Raji (cell line): ENCODE measurements around the gene SLAMF1.

Experiments
- POLR2A ChIP-seq: IDR thresholded peaks from 2 replicates; pipeline ENCODE4 v1.6.1; 2011; ENCODE audit warnings: low read depth, low read length, control low read depth; ENCODE audit not compliant: insufficient read depth

SLAMF1 gene

GRCh38 chr1:160576884-160577283, 70.0 kb downstream of the SLAMF1 start:
- TF ChIP-seq POLR2A = no peak

GRCh38 chr1:160576390-160576789, 70.5 kb downstream of the SLAMF1 start:
- no peak for TF ChIP-seq POLR2A

GRCh38 chr1:160575112-160575664, 71.7 kb downstream of the SLAMF1 start:
- TF ChIP-seq POLR2A = no peak

GRCh38 chr1:160570840-160571239, 76.0 kb downstream of the SLAMF1 start:
- no peak for TF ChIP-seq POLR2A

- peak; percentile 25; the same call in 1 of the 2 replicates for TF ChIP-seq POLR2A
Measured at GRCh38 chr1:160569806-160570205, 77.0 kb downstream of the SLAMF1 start.

- TF ChIP-seq POLR2A = no peak
Measured at GRCh38 chr1:160567858-160568682, 78.8 kb downstream of the SLAMF1 start.

GRCh38 chr1:160567341-160567740, 79.5 kb downstream of the SLAMF1 start:
- no peak for TF ChIP-seq POLR2A

- no peak for TF ChIP-seq POLR2A
Measured at GRCh38 chr1:160565564-160565963, 81.3 kb downstream of the SLAMF1 start.

GRCh38 chr1:160560806-160561205, 86.0 kb downstream of the SLAMF1 start:
- TF ChIP-seq POLR2A = no peak

- TF ChIP-seq POLR2A = no peak
Measured at GRCh38 chr1:160560045-160560705, 86.7 kb downstream of the SLAMF1 start.

GRCh38 chr1:160558660-160559380, 88.0 kb downstream of the SLAMF1 start:
- no peak for TF ChIP-seq POLR2A
